ENCODE data around the gene TRIM26. TPM values are rescaled to one million over a fixed set of nuclear protein-coding genes. Genes with fewer than 3 reads are reported as not detected.
"Not testable (repeated sequence)": the region's sequence is repeated elsewhere in the genome, so short reads cannot be mapped to it uniquely, and the experiment has no call there.

Gene TRIM26
- total RNA-seq, 4 donors from 2014 or later = 33.6 to 58.8 (median 46.3) TPM

DNA sequence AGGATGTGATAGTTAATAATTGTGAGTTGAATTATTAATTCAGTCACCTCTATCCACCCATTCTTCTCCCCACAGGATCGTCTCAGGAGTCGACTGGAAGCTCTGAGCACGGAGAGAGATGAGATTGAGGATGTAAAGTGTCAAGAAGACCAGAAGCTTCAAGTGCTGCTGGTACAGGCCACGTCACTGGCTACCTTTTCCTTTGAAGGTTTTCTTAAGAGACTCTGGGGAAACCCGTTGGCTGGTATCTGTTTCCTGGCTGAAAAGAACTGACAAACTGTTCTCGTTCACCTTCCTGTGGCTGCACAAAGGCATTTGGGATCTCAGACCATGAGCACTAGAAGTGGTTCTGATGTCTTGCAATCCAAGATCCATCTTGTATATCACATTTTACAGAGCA lies 46.1 kb downstream of the TRIM26 start:
- H3K9me3 ChIP-seq = no peaks in the 10 kb centered on the region
- H3K4me1 ChIP-seq = peaks cover 6 to 8% (median 7%) of the 10 kb centered on the region in 4 donors
- peaks cover 0 to 60% (median 18%) of the 10 kb centered on the region in 4 donors for H3K27me3 ChIP-seq
- intact Hi-C loops (cut with DNase I) = no loop called here
- H3K27ac ChIP-seq (replicated peaks in 1 of 4) = no peak overlapping the region
- H3K4me3 ChIP-seq = no peak overlapping the region
- TF ChIP-seq EP300 (IDR thresholded peaks at IDR 0.05) (no peak), POLR2AphosphoS5 (IDR thresholded peaks at IDR 0.05) (no peak), POLR2A (IDR thresholded peaks at IDR 0.05; ENCODE audit: low read depth) (no peak)
- TF ChIP-seq, protein P1, sequence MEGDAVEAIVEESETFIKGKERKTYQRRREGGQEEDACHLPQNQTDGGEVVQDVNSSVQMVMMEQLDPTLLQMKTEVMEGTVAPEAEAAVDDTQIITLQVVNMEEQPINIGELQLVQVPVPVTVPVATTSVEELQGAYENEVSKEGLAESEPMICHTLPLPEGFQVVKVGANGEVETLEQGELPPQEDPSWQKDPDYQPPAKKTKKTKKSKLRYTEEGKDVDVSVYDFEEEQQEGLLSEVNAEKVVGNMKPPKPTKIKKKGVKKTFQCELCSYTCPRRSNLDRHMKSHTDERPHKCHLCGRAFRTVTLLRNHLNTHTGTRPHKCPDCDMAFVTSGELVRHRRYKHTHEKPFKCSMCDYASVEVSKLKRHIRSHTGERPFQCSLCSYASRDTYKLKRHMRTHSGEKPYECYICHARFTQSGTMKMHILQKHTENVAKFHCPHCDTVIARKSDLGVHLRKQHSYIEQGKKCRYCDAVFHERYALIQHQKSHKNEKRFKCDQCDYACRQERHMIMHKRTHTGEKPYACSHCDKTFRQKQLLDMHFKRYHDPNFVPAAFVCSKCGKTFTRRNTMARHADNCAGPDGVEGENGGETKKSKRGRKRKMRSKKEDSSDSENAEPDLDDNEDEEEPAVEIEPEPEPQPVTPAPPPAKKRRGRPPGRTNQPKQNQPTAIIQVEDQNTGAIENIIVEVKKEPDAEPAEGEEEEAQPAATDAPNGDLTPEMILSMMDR (IDR thresholded peaks at IDR 0.05) = no peak
- WGBS = 54% methylated on average over 6 of the region's 6 CpGs
- peak; percentile 37 for DNase-seq (ENCODE audit: extremely low spot score)
- no peaks in the 10 kb centered on the region for H3K36me3 ChIP-seq

DNA sequence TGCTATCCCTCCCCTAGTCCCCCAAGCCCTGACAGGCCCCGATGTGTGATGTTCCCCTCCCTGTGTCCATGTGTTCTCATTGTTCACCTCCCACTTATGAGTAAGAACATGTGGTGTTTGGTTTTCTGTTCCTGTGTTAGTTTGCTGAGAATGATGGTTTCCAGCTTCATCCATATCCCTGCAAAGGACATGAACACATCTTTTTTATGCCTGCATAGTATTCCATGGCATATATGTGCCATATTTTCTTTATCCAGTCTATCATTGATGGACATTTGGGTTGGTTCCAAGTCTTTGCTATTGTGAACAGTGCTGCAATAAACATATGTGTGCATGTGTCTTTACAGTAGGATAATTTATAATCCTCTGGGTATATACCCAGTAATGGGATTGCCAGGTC lies 48.0 kb downstream of the TRIM26 start:
- WGBS = 79% methylated on average over 1 of the region's 1 CpG
- H3K36me3 ChIP-seq, H3K9me3 ChIP-seq: not testable (repeated sequence)

DNA sequence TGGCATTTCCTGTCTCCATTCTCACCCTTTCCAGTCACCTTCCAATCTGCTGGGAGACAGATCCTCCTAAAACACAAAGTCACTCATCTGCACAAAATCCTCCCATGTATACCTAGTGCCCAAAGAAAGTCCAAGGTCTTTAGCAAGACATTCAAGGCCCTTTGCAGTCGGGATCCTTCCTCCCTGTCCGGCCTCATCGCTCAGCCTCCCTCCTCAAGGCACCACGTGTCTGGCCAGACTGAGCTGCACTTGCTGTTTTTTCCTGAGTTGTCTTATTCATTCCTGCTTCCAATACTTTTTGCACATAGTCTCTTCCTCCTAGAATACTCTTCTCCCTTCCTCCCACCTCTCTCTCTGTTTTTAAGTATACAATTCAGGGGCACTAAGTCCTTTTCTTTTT lies 48.5 kb downstream of the TRIM26 start:
- Histone ChIP-seq H3K36me3 (no peaks in the 10 kb centered on the region), H3K27me3 (peaks cover 0 to 36% (median 0%) of the 10 kb centered on the region in 4 donors), H3K4me3 (no peak overlapping the region), H3K27ac (replicated peaks in 1 of 4) (no peak overlapping the region), H3K9me3 (no peaks in the 10 kb centered on the region), H3K4me1 (no peaks in the 10 kb centered on the region)
- WGBS = 74% methylated on average over 4 of the region's 4 CpGs
- DNase-seq (ENCODE audit: extremely low spot score) = peak; percentile 66
- intact Hi-C loops (cut with DNase I) = no loop called here
- TF ChIP-seq, protein P1 (IDR thresholded peaks at IDR 0.05) = no peak
- TF ChIP-seq POLR2AphosphoS5 (IDR thresholded peaks at IDR 0.05) = no peak
- no peak for TF ChIP-seq POLR2A (IDR thresholded peaks at IDR 0.05; ENCODE audit: low read depth)
- TF ChIP-seq EP300 (IDR thresholded peaks at IDR 0.05) = no peak

More for the DNA sequence above, 48.0 kb downstream of the TRIM26 start:
- intact Hi-C loops (cut with DNase I); H3K4me1 ChIP-seq; H3K27ac ChIP-seq (replicated peaks in 1 of 4); DNase-seq (ENCODE audit: extremely low spot score); H3K4me3 ChIP-seq: not testable (repeated sequence)
- peaks cover 0 to 41% (median 0%) of the 10 kb centered on the region in 4 donors for H3K27me3 ChIP-seq

DNA sequence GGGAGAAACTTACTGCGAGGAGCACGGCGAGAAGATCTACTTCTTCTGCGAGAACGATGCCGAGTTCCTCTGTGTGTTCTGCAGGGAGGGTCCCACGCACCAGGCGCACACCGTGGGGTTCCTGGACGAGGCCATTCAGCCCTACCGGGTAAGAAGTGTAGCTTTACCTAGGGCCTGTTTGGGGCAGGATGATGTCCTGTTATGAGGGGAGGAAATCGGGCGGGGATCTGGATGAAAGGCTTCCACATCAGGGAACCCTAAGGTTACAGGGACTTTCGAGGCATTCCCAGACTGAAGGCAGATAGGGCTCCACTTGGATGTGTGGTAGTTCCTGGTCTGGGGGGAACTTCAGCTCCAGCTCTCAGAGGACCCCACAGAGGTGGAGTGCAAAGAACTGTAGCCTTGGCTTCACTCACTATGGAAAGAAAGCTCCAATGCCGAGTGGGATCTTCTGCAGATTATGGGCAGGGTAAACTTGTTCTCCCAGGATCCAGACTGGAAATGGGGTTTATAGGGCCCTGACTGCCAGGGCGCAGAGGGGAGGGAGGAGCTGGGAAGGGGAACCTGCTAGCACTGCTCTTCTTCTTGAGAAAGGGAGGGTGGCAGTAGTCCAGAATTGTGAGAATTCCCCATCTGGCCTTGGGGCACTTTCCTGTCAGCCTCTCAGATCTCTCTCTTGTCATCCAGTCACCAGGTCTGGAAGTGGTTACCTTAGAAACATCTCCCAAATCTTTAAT lies 49.1 kb downstream of the TRIM26 start:
- 88% methylated on average over 16 of the region's 16 CpGs for WGBS
- DNase-seq (ENCODE audit: extremely low spot score) = peak; percentile 72
- no peaks in the 10 kb centered on the region for H3K4me1 ChIP-seq
- H3K4me3 ChIP-seq = no peak overlapping the region
- peaks cover 0 to 37% (median 0%) of the 10 kb centered on the region in 4 donors for H3K27me3 ChIP-seq
- H3K9me3 ChIP-seq = no peaks in the 10 kb centered on the region
- H3K36me3 ChIP-seq = no peaks in the 10 kb centered on the region
- TF ChIP-seq, protein P1 (IDR thresholded peaks at IDR 0.05) = no peak
- TF ChIP-seq POLR2AphosphoS5 (IDR thresholded peaks at IDR 0.05) (no peak), POLR2A (IDR thresholded peaks at IDR 0.05; ENCODE audit: low read depth) (no peak), EP300 (IDR thresholded peaks at IDR 0.05) (no peak)
- intact Hi-C loops (cut with DNase I) = no loop called here
- no peak overlapping the region for H3K27ac ChIP-seq (replicated peaks in 1 of 4)

DNA sequence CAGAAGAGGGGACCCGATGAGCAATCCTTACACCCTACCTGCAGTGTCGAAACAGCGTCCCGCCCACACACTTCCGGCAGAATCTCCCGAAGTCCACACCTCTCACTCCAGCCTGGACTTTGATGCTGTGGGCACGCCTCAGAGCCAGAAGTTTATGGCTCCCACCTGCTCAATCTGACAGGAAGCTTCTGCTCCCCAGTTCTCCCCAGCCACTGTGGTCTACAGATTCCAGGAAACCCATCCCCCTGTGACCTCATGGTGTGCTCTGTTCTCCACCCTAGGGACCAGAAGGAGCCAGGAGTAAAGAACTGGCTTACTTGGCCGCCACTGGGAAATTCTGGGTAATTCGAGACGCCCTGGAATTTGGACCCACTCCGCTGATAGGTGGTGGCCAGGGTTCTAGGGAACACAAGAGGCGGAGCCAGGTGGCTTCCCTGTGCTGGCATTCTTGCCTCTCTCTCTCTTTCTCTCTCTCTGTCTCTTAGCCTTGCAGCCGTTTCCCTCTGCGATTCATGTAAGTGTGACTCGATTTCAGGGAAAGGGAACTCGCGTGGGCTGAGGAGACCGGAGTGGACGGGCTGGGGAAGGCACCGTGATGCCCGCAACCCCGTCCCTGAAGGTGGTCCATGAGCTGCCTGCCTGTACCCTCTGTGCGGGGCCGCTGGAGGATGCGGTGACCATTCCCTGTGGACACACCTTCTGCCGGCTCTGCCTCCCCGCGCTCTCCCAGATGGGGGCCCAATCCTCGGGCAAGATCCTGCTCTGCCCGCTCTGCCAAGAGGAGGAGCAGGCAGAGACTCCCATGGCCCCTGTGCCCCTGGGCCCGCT lies 49.9 kb downstream of the TRIM26 start, which contains the start of gene TRIM15:
Gene TRIM15, plus strand, starts transcription at position 457 of the 828 bp plus-strand sequence. Its CDS starts 139 bp downstream, at position 596.
- Histone ChIP-seq H3K36me3 (no peaks in the 10 kb centered on the region), H3K27ac (replicated peaks in 1 of 4) (no peak within 1 kb of the TSS), H3K4me1 (no peaks in the 10 kb centered on the region), H3K9me3 (no peaks in the 10 kb centered on the region), H3K27me3 (peaks cover 0 to 32% (median 0%) of the 10 kb centered on the region in 4 donors), H3K4me3 (no peak within 1 kb of the TSS)
- TF ChIP-seq, protein P1 (IDR thresholded peaks at IDR 0.05) = no peak
- no peak for TF ChIP-seq POLR2AphosphoS5 (IDR thresholded peaks at IDR 0.05)
- no peak for TF ChIP-seq EP300 (IDR thresholded peaks at IDR 0.05)
- no peak for TF ChIP-seq POLR2A (IDR thresholded peaks at IDR 0.05; ENCODE audit: low read depth)
- 70% methylated on average over 27 of the region's 31 CpGs for WGBS
- intact Hi-C loops (cut with DNase I) = no loop called here
- peak; percentile 89 for DNase-seq (ENCODE audit: extremely low spot score)

Data from esophagus muscularis mucosa (tissue), 4 donors.